ENCODE measurements around the gene DPP9.

DPP9 gene

DNA sequence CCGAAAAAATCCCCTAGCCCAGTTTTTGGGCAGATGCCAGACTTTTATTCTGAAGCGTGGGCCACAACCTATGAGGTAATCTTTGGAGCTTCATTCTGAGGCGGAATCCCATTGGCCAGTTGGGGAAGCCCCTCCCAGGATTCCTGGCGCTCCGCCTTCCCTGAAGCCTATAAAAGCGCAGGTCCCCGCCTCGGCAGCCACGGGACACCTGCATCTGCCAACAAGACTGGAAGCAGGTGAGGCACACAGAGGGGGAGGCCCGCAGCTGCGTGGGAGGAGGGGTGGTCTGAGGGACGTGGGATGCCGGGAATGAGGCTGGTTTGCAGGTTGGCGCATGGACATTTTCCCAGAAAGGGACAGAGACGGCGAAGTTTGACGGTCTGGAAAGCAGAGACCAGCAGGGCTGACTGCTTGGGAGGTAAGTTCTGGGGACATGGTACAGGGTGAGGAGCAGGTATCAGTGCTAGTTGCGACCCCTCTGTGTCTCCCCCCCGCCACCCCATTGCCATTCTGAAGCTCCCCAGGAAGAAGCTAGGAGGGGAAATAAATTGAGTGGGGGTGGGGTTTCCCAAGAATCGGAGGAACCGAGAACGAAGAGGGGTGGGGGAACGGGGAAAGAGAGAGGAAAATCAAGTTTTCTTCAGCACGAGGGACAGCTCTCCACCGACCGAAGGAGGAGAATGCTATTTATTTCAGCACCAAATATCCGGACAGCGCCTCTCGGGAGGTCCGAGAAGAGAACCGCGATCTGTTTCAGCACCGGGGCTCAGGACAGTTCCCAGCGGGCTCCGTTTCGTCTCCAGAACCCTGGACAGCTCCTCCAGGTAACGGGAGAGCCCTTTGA lies 45.5 kb upstream of the DPP9 start:
- TF ChIP-seq, protein P1, sequence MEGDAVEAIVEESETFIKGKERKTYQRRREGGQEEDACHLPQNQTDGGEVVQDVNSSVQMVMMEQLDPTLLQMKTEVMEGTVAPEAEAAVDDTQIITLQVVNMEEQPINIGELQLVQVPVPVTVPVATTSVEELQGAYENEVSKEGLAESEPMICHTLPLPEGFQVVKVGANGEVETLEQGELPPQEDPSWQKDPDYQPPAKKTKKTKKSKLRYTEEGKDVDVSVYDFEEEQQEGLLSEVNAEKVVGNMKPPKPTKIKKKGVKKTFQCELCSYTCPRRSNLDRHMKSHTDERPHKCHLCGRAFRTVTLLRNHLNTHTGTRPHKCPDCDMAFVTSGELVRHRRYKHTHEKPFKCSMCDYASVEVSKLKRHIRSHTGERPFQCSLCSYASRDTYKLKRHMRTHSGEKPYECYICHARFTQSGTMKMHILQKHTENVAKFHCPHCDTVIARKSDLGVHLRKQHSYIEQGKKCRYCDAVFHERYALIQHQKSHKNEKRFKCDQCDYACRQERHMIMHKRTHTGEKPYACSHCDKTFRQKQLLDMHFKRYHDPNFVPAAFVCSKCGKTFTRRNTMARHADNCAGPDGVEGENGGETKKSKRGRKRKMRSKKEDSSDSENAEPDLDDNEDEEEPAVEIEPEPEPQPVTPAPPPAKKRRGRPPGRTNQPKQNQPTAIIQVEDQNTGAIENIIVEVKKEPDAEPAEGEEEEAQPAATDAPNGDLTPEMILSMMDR (conservative IDR thresholded peaks at IDR 0.05; ENCODE audit: low read length): no peak
- no peak for TF ChIP-seq EZH2phosphoT487 (IDR thresholded peaks at IDR 0.05; ENCODE audit: borderline replicate concordance)
- H4K20me1 ChIP-seq (ENCODE audit: insufficient read depth, low read length, poor library complexity, severe bottlenecking): no peaks in the 10 kb centered on the region
- H3K79me2 ChIP-seq (ENCODE audit: insufficient read depth, low read length): no peaks in the 10 kb centered on the region
- no peaks in the 10 kb centered on the region for H3K4me1 ChIP-seq (ENCODE audit: insufficient read depth, low read length, poor library complexity, severe bottlenecking)
- H3K9ac ChIP-seq (ENCODE audit: low read depth, low read length, poor library complexity, severe bottlenecking): no peak overlapping the region
- H3K36me3 ChIP-seq (ENCODE audit: insufficient read depth, low read length): no peaks in the 10 kb centered on the region
- H2AFZ ChIP-seq (ENCODE audit: low read length): no peak overlapping the region
- H3K4me2 ChIP-seq (ENCODE audit: low read depth, low read length, poor library complexity, severe bottlenecking): no peak overlapping the region
- H3K4me3 ChIP-seq (ENCODE audit: low read length, poor library complexity, severe bottlenecking): no peak overlapping the region
- no peaks in the 10 kb centered on the region for H3K9me2 ChIP-seq (replicated peaks; ENCODE audit: low read depth, low read length)
- H3K27me3 ChIP-seq (ENCODE audit: insufficient read depth, low read length, poor library complexity, severe bottlenecking): no peaks in the 10 kb centered on the region
- H3F3A ChIP-seq (ENCODE audit: low read depth): no peaks in the 10 kb centered on the region
- H3K9me3 ChIP-seq (ENCODE audit: insufficient read depth, low read depth, low read length): no peaks in the 10 kb centered on the region

DNA sequence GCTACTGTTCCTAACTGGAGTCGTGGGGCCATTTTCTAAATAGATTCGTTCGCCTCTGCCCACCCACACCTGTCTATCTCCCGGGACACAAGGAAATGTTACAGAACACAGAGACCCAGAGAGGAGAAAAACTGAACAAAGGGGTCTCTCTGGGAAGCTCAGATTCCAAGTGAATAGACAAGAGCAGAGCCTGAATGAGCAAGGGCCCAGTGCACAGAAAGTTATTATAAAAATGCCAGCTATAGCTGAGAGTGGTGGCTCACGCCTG lies 40.7 kb upstream of the DPP9 start:
- H4K20me1 ChIP-seq (ENCODE audit: insufficient read depth, low read length, poor library complexity, severe bottlenecking): no peaks in the 10 kb centered on the region
- H3F3A ChIP-seq (ENCODE audit: low read depth): no peaks in the 10 kb centered on the region
- H3K36me3 ChIP-seq (ENCODE audit: insufficient read depth, low read length): no peaks in the 10 kb centered on the region
- H3K79me2 ChIP-seq (ENCODE audit: insufficient read depth, low read length): no peaks in the 10 kb centered on the region
- H3K4me1 ChIP-seq (ENCODE audit: insufficient read depth, low read length, poor library complexity, severe bottlenecking): no peaks in the 10 kb centered on the region
- H3K9ac ChIP-seq (ENCODE audit: low read depth, low read length, poor library complexity, severe bottlenecking): no peak overlapping the region
- no peaks in the 10 kb centered on the region for H3K27me3 ChIP-seq (ENCODE audit: insufficient read depth, low read length, poor library complexity, severe bottlenecking)
- no peaks in the 10 kb centered on the region for H3K9me2 ChIP-seq (replicated peaks; ENCODE audit: low read depth, low read length)
- no peaks in the 10 kb centered on the region for H3K9me3 ChIP-seq (ENCODE audit: insufficient read depth, low read depth, low read length)
- no peak overlapping the region for H3K4me3 ChIP-seq (ENCODE audit: low read length, poor library complexity, severe bottlenecking)
- no peak overlapping the region for H2AFZ ChIP-seq (ENCODE audit: low read length)
- H3K4me2 ChIP-seq (ENCODE audit: low read depth, low read length, poor library complexity, severe bottlenecking): no peak overlapping the region
- no peak for TF ChIP-seq EZH2phosphoT487 (IDR thresholded peaks at IDR 0.05; ENCODE audit: borderline replicate concordance)
- TF ChIP-seq, protein P1 (conservative IDR thresholded peaks at IDR 0.05; ENCODE audit: low read length): no peak

DNA sequence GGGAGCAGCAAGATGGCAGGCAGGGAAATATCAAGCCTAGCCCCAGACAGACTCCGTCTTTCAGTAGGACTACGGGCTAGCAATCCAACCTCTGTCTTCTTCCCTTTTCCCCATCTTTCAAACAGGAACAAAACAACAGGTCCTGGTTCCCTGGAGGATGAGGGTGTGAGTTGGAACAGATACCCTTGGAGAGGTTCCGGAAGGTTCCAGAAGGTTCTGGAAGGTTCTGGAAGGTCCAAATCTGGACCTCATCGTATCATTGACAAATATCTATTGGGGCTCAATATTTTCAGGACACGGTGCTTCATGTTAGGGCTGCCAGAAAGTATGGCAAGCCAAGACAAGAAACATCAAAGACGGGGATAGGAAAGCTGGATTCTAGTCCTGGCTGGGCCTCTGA lies 39.4 kb upstream of the DPP9 start:
- H3K9me2 ChIP-seq (replicated peaks; ENCODE audit: low read depth, low read length): no peaks in the 10 kb centered on the region
- H3K9me3 ChIP-seq (ENCODE audit: insufficient read depth, low read depth, low read length): no peaks in the 10 kb centered on the region
- H3K9ac ChIP-seq (ENCODE audit: low read depth, low read length, poor library complexity, severe bottlenecking): no peak overlapping the region
- H3F3A ChIP-seq (ENCODE audit: low read depth): no peaks in the 10 kb centered on the region
- H3K79me2 ChIP-seq (ENCODE audit: insufficient read depth, low read length): no peaks in the 10 kb centered on the region
- H3K36me3 ChIP-seq (ENCODE audit: insufficient read depth, low read length): no peaks in the 10 kb centered on the region
- no peaks in the 10 kb centered on the region for H3K27me3 ChIP-seq (ENCODE audit: insufficient read depth, low read length, poor library complexity, severe bottlenecking)
- H3K4me1 ChIP-seq (ENCODE audit: insufficient read depth, low read length, poor library complexity, severe bottlenecking): no peaks in the 10 kb centered on the region
- no peak overlapping the region for H2AFZ ChIP-seq (ENCODE audit: low read length)
- H3K4me2 ChIP-seq (ENCODE audit: low read depth, low read length, poor library complexity, severe bottlenecking): no peak overlapping the region
- H4K20me1 ChIP-seq (ENCODE audit: insufficient read depth, low read length, poor library complexity, severe bottlenecking): no peaks in the 10 kb centered on the region
- no peak overlapping the region for H3K4me3 ChIP-seq (ENCODE audit: low read length, poor library complexity, severe bottlenecking)
- TF ChIP-seq EZH2phosphoT487 (IDR thresholded peaks at IDR 0.05; ENCODE audit: borderline replicate concordance): no peak
- TF ChIP-seq, protein P1 (conservative IDR thresholded peaks at IDR 0.05; ENCODE audit: low read length): no peak
